Raji (cell line): ENCODE measurements around the gene OIT3.

Experiments
- POLR2A ChIP-seq: IDR thresholded peaks from 2 replicates; pipeline ENCODE4 v1.6.1; 2011; ENCODE audit warnings: low read depth, low read length, control low read depth; ENCODE audit not compliant: insufficient read depth

Gene OIT3

DNA sequence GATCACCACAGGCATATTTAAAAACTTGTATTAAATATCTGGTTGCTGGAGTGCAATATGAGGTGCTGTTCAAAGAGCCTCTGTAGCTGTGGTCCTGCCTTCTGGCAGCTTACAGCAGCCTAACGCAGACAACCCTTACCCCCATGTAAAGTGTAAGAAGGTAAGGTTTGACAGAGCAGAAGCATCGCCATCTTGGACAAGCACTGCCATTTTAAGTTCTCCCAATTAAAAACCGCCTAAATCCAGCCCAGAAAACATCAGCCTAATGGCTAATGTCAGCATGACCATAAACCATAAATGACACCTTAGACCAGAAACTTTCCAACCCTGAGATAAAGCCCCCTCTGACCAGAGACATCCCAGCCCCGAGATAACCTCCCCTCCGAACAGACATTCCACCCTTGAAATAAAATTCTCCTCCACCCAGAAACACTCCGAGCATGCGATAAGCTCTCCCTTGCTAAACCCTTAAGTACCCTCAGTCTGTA is 5.3 kb upstream of the OIT3 start:
- TF ChIP-seq POLR2A: no peak

DNA sequence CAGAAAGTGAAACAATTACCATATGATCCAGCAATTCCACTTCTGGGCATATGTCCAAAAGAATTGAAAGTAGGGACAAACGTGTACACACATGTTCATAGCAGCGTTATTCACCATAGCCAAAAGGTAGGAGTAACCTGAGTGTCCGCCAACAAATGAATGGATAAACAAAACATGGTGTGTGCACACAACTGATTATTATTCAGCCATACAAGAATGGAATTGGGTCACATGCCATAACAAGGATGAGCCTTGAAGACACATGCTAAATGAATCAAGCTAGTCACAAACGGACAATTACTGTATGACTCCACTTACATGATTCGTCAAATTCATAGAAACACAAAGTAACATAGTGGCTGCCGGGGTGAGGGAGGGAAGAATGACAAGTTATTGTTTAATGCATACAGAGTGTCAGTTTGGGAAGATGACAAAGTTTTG is 4.1 kb upstream of the OIT3 start:
- TF ChIP-seq POLR2A: no peak

DNA sequence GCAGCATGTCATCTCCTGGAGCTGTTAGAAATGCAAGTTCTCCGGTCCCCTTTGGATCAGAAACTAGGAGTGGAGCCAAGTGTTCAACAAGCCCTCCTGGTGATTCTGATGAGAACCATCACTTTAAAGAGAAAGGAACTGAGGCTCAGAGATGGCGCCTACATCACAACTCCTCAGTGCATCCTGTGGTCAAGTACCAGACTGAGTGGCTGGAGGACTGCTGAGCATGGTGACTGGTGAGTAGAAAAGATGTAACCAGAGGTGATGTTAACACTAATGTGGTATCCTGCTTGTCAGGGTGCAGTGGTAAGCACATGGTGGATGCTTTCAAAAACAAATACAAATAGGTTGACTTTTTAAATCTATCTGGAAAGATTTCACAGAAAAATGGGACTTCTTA is 3.5 kb upstream of the OIT3 start:
- TF ChIP-seq POLR2A: no peak

DNA sequence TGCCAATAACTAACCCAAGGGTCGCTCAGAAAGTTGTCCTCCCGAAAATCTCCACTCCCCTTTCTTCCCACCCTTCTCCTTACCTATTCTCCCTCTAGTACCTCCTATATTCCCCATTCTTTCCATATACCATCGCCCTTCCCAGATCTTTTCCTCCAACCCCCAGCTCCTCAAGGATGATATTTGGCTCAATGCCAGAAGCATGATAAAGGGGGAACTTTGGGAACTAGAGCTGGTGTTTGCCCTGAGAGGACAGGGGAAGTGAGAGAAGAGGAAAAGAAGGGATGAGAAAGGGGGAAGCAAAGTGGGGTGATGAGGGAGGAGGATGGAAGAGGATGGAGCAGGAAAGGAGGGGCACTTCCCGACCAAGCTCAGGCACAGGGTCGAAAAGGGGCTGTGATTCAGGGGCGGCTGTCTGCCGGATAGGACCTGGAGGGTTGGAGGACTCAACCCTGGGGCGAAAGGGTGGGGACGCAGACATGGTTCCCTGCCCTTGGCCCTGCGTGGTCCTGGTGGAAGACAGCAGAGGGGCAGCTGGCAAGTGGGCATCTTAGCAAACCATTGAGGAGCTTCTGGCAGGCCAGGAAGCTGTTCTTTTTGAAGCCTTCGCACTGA is 1.8 kb downstream of the OIT3 start:
- no peak for TF ChIP-seq POLR2A

DNA sequence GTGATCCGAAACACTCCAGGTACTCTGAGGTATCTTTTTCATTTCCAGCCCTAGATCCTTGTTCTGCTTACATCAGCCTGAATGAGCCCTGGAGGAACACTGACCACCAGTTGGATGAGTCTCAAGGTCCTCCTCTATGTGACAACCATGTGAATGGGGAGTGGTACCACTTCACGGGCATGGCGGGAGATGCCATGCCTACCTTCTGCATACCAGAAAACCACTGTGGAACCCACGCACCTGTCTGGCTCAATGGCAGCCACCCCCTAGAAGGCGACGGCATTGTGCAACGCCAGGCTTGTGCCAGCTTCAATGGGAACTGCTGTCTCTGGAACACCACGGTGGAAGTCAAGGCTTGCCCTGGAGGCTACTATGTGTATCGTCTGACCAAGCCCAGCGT is 5.1 kb downstream of the OIT3 start:
- TF ChIP-seq POLR2A: no peak

DNA sequence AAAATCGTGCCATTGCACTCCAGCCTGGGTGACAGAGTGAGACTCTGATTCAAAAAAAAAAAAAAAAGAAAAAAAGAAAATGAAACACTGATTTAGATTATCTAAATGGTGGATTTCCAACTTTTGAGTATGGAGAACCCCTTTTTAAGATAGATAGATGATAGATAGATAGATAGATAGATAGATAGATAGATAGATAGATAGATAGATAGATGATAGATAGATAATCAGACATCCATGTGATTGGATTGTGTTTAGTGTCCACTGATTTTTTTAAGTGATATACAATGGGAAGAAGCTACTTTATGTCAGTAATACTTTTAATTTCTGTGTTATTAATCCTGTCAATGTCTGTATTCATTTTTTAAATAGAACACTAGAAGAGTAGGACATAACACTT is 6.0 kb downstream of the OIT3 start:
- no peak for TF ChIP-seq POLR2A

DNA sequence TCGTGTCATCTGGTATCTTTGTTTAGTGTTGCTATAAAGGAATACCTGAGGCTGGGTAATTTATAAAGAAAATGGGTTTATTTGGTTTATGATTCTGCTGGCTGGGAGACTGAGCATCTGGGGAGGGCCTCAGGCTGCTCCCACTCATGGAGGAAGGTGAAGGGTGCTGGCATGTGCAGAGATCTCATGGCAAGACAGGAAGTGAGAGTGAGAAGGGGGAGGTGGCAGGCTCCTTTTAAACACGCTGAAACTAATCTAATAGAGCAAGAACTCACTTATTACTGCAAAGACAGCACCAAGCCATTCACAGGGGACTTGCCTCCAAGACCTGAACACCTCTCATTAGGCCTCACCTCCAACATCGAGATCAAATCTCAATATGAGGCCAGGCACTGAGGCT is 11.3 kb downstream of the OIT3 start:
- TF ChIP-seq POLR2A: no peak

DNA sequence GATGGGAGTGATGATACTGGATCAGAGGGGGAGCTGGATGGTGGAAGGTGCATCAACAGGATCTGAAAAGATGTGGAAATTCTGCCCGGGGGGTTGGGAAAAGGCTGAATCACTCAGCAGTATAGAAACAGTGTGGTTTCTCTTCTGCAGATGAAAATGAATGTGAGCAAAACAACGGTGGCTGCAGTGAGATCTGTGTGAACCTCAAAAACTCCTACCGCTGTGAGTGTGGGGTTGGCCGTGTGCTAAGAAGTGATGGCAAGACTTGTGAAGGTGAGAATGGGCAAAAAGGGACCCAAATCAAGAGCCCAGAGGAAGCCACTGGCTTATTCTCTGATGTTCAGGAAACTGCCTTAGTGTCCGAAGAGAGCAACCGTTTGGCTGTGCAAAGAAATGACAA is 12.9 kb downstream of the OIT3 start:
- TF ChIP-seq POLR2A: no peak

DNA sequence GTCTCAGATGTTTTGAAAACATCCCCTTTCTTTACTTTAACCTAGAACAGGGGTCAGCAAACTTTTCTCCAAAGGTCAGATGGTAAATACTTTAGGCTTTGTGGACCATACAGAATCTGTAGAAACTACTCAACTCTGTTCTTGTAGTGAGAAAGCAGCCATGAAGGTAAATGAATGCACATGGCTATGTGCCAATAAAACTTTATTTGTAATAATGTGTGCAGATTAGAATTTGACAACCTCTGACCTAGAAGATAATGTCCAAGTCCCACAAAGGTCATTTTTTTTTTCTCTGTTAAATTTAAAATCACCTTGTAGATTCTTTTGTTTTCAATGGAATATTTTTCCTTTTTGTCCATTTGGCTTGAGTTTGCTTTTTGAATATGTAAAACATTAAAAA is 17.2 kb downstream of the OIT3 start:
- no peak for TF ChIP-seq POLR2A

DNA sequence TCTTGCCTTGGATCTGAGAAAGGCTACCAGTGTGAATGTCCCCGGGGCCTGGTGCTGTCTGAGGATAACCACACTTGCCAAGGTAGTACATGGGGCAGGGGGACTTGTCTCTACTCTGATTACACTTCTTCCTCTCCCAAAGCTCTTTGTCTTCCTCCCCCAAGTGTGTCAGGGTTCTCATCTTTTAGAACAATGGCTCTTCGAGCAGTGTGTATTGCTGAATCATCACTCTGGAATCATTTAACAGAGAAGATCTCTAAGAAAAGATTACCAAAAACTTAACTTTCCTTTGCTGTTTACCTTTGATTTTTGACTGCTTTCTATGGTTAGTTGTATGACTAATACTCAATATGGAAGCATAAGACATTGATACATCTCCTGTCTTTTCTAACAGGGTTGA is 18.2 kb downstream of the OIT3 start:
- TF ChIP-seq POLR2A: no peak

DNA sequence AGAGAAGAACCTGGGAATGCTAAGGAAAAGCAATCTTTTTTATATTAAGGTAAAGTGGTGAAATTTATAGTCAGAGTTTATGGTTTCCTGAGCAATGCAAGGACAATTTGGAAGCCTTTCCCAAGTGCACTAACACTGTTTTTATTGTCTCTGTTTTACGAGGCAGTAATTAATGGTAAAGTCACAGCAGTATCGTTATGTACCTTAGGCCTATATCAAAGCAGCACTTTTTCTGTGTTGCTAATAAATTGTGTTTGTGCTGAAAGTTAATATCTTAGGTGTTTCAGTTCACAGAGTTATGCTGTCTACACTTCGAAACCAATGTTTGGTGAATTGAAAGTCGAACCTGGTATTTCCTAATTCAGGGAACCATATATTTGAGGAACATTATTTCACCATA is 19.2 kb downstream of the OIT3 start:
- no peak for TF ChIP-seq POLR2A

DNA sequence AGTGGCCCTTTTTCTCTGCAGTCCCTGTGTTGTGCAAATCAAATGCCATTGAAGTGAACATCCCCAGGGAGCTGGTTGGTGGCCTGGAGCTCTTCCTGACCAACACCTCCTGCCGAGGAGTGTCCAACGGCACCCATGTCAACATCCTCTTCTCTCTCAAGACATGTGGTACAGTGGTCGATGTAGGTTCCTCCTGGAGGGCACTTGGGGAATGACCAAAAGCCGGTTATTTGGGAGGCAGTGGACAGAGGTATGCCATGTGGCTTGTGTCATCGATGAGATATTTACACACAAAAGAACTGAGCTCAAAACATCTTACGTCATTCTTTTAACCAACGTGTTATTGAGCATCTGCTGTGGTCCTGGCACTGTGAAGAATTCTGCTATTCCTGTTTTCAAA is 19.7 kb downstream of the OIT3 start:
- TF ChIP-seq POLR2A: no peak

DNA sequence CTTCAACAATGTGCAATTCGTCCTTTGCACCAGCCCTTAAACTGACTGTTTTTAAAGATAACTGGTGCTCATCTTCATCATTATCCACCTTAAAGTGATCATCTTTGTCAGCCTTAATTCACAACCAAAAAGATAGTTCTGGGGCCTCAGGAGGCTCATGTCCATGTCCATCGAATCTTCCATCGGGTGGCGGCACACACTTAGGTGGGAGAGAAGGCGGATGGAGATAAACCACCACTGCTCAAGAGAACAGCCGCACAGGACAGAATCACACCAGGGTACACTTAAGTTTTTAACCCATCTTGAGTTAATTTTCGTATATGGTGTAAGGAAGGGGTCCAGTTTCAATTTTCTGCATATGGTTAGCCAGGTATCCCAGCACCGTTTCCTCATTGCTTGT is 24.8 kb downstream of the OIT3 start:
- no peak for TF ChIP-seq POLR2A

DNA sequence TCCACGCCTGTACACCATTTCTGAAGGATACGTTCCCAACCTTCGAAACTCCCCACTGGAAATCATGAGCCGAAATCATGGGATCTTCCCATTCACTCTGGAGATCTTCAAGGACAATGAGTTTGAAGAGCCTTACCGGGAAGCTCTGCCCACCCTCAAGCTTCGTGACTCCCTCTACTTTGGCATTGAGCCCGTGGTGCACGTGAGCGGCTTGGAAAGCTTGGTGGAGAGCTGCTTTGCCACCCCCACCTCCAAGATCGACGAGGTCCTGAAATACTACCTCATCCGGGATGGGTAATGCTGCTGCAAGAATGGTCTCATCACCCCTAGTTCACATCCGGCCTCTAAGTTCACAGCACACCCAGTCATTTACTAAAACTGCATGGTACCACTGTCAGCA is 30.8 kb downstream of the OIT3 start:
- no peak for TF ChIP-seq POLR2A

DNA sequence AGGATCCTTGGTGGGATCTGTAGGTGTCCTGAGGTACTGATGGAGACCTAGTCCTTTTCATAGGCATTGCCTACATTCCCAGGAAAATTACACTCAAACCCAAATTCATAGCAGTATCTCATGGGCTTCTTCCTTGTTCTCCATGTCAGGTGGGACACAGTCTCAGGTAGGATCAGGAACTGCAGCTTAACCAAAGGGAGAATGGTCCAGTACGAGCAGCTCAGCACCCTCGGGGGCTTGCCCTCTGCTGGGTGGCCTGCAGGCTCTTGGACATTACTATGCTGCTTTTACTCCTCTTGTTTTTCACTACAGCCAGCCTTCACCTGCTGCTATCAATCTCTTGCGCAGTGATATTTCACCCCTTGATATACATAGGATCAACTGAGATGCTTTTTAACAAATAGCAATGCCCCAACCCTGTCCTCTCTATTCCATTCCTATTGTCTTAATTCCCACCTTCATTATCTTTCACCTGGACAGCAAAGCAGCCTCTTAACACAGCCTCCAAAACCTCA is 32.5 kb downstream of the OIT3 start:
- TF ChIP-seq POLR2A: no peak

DNA sequence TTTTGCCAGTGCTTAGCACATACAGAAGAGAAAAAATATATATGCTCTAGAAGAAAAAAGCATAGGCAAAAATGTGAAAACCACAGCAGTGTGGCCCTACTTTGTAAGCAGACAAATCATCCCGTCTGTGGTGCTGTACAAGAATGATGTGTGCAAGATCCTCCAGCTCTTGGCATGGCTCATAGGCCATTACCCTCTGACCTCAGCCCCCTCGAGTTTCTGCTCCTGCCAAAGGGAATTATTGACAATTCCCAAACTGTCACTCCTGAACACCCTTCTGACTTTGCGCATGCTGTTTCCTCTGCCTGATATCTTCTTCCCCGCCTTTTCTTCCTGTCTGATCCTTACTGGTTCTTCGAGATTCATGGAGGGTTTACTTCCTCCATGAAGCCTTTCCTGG is 33.9 kb downstream of the OIT3 start:
- no peak for TF ChIP-seq POLR2A

DNA sequence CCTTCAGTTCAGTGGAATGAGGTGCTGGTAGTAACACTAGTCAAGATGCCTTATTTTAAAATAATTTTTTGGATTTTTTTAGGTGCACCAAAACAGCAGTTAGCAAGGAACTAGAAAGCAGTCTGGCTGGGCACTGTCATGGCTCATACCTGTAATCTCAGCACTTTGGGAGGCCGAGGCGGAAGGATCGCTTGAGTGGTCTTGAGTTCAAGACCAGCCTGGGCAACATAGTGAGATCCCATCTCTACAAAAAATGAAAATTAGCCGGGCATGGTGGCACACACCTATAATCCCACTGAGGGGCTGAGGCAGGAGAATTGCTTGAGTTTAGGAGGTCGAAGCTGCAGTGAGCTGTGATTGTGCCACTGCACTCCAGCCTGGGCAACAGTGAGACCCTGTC is 35.3 kb downstream of the OIT3 start:
- no peak for TF ChIP-seq POLR2A
